HCT116 (cell line): Measurements from ENCODE around the gene SH3RF2. TPM values are rescaled to one million over a fixed set of nuclear protein-coding genes. Genes with fewer than 3 reads are reported as not detected.

Experiments
- ATAC-seq: fragments of 200-7000 bp; cut with Tn5 transposase; 2 replicates; pipeline ENCODE4 v1.9.1; 2020; ENCODE audit warnings: mild to moderate bottlenecking, moderate library complexity
- BruUV-seq: library from RNA; stranded (reverse); fragments of 400-500 nt; replicated peaks from 2 replicates; lab custom pipeline; 2021; lab: Mats Ljungman, UMichigan
- CTCF ChIA-PET: fragments of 300-600 bp; sonication (Branson Sonifier 250); formaldehyde crosslinking; loops from one replicate; lab custom pipeline; 2021; ENCODE audit warnings: antibody characterized with exemption; lab: Charles Lee
- POLR2A ChIA-PET: fragments of 300-600, 350-600 bp; sonication (Branson Sonifier 250); formaldehyde crosslinking; loops from one replicate; lab custom pipeline; 2021; ENCODE audit warnings: antibody characterized with exemption; lab: Charles Lee
- RAD21 ChIA-PET, 2 experiments: fragments of 300-600 bp; sonication (Branson Sonifier 250); formaldehyde crosslinking; loops; one replicate each; lab custom pipeline; 2023; ENCODE audit warnings: low total read pairs in 2 of 2; ENCODE audit not compliant: uncharacterized antibody in 2 of 2, unreplicated experiment in 2 of 2, low non-redundant PET in 1 of 2; lab: Charles Lee
- DNase-seq: peaks from one replicate; pipeline ENCODE4 v3.0.0-alpha.2; 2010; ENCODE audit warnings: low read depth, low spot score
- H2AFZ ChIP-seq: fragments of 200-600 bp; shearing (Covaris generic), sonication (generic); 2 replicates; pipeline ENCODE4 v1.6.1; 2017; ENCODE audit warnings: low read depth, mixed run types, mixed read lengths, antibody characterized with exemption, low read length; ENCODE audit not compliant: poor library complexity, severe bottlenecking
- H3K27ac ChIP-seq: 2 replicates; pipeline ENCODE4 v1.5.1; 2012; ENCODE audit warnings: low read depth, low read length
- H3K27me3 ChIP-seq: fragments of 200-600 bp; sonication (generic); 2 replicates; pipeline ENCODE4 v1.6.1; 2016; ENCODE audit warnings: mixed run types, low read length, mixed read lengths; ENCODE audit not compliant: insufficient read depth
- H3K36me3 ChIP-seq, 2 experiments: fragments of 200-500 bp in 1 of 2; fragments of 200-600 bp in 1 of 2; sonication (Bioruptor generic) in 1 of 2; sonication (generic) in 1 of 2; 2 replicates each; pipeline versions ENCODE4 v1.5.1 to v1.6.1; 2014 to 2016; ENCODE audit warnings: low read length in 2 of 2, inconsistent platforms in 1 of 2, mixed read lengths in 1 of 2, mixed run types in 1 of 2; ENCODE audit not compliant: insufficient read depth in 2 of 2, control insufficient read depth in 1 of 2
- H3K4me1 ChIP-seq, 2 experiments: fragments of 200-600 bp in 1 of 2; sonication (generic) in 1 of 2; 2 replicates each; pipeline versions ENCODE4 v1.5.1 to v1.6.1; 2012 to 2017; ENCODE audit warnings: low read length in 2 of 2, inconsistent platforms in 1 of 2, mild to moderate bottlenecking in 1 of 2, mixed read lengths in 1 of 2, mixed run types in 1 of 2, moderate library complexity in 1 of 2; ENCODE audit not compliant: insufficient read depth in 2 of 2, control insufficient read depth in 1 of 2
- H3K4me2 ChIP-seq: fragments of 200-600 bp; sonication (generic); 2 replicates; pipeline ENCODE4 v1.6.1; 2017; ENCODE audit warnings: mixed run types, low read length, mixed read lengths
- H3K4me3 ChIP-seq, 2 experiments: fragments of 200-600 bp in 1 of 2; sonication (generic) in 1 of 2; replicated peaks in 1 of 2; 2 replicates each; pipeline ENCODE4 v1.5.1; 2011 to 2016; ENCODE audit warnings: low read length in 2 of 2, control low read depth in 1 of 2, low read depth in 1 of 2, mild to moderate bottlenecking in 1 of 2, mixed read lengths in 1 of 2, mixed run types in 1 of 2
- H3K79me2 ChIP-seq: fragments of 200-600 bp; sonication (generic); 2 replicates; pipeline ENCODE4 v1.6.1; 2017; ENCODE audit warnings: mild to moderate bottlenecking, mixed run types, low read length, moderate library complexity, mixed read lengths; ENCODE audit not compliant: insufficient read depth
- H3K9ac ChIP-seq: fragments of 200-600 bp; sonication (generic); 2 replicates; pipeline ENCODE4 v1.6.1; 2016; ENCODE audit warnings: low read length, mixed read lengths
- H3K9me2 ChIP-seq: fragments of 200-600 bp; sonication (generic), shearing (Covaris generic); 2 replicates; pipeline ENCODE4 v1.6.1; 2017; ENCODE audit warnings: mixed run types, mild to moderate bottlenecking, moderate library complexity; ENCODE audit not compliant: insufficient read depth
- H3K9me3 ChIP-seq, 2 experiments: fragments of 200-500 bp in 1 of 2; fragments of 200-600 bp in 1 of 2; sonication (Bioruptor generic) in 1 of 2; sonication (generic) in 1 of 2; 2 replicates each; pipeline ENCODE4 v1.6.1; 2014 to 2017; ENCODE audit warnings: low read length in 2 of 2, mixed read lengths in 2 of 2, inconsistent platforms in 1 of 2, low read depth in 1 of 2, mild to moderate bottlenecking in 1 of 2, mixed run types in 1 of 2, moderate library complexity in 1 of 2; ENCODE audit not compliant: control insufficient read depth in 1 of 2, insufficient read depth in 1 of 2
- H4K20me1 ChIP-seq: fragments of 200-600 bp; sonication (generic), shearing (Covaris generic); 2 replicates; pipeline ENCODE4 v1.6.1; 2017; ENCODE audit warnings: mixed run types, mild to moderate bottlenecking, moderate library complexity; ENCODE audit not compliant: insufficient read depth
- CBX3 ChIP-seq: IDR thresholded peaks from 2 replicates; pipeline ENCODE4 v1.6.1; 2012; ENCODE audit warnings: low read depth
- CEBPB ChIP-seq: IDR thresholded peaks from 2 replicates; pipeline ENCODE4 v1.6.1; 2012; ENCODE audit warnings: low read depth
- EGR1 ChIP-seq: IDR thresholded peaks from 2 replicates; pipeline ENCODE4 v1.6.1; 2012; ENCODE audit warnings: low read depth
- ELF1 ChIP-seq: IDR thresholded peaks from 2 replicates; pipeline ENCODE4 v1.6.1; 2012; ENCODE audit warnings: low read depth, borderline replicate concordance
- EZH2 ChIP-seq: fragments of 200-600 bp; sonication (generic); IDR thresholded peaks from 2 replicates; pipeline ENCODE4 v1.6.1; 2017; ENCODE audit warnings: antibody characterized with exemption, mixed run types
- EZH2phosphoT487 ChIP-seq: fragments of 200-600 bp; IDR thresholded peaks from 2 replicates; pipeline ENCODE4 v1.6.1; 2018; ENCODE audit warnings: antibody characterized with exemption, borderline replicate concordance
- FOSL1 ChIP-seq: IDR thresholded peaks from 2 replicates; pipeline ENCODE4 v1.6.1; 2012; ENCODE audit warnings: low read depth
- JUND ChIP-seq: IDR thresholded peaks from 2 replicates; pipeline ENCODE4 v1.6.1; 2012
- MAX ChIP-seq: IDR thresholded peaks from 2 replicates; pipeline ENCODE4 v1.6.1; 2012
- POLR2AphosphoS5 ChIP-seq: IDR thresholded peaks from 2 replicates; pipeline ENCODE4 v1.6.1; 2011; ENCODE audit warnings: mild to moderate bottlenecking, low read depth, low read length, moderate library complexity
- SIN3A ChIP-seq: IDR thresholded peaks from 2 replicates; pipeline ENCODE4 v1.6.1; 2012; ENCODE audit warnings: low read depth
- TCF7L2 ChIP-seq: IDR thresholded peaks from 2 replicates; pipeline ENCODE4 v1.7.0; 2011; ENCODE audit warnings: borderline replicate concordance, inconsistent platforms; ENCODE audit not compliant: insufficient read depth, insufficient read length; ENCODE audit errors: extremely low read depth
- YY1 ChIP-seq: IDR thresholded peaks from 2 replicates; pipeline ENCODE4 v1.6.1; 2011; ENCODE audit warnings: low read length, low read depth, moderate library complexity, mild to moderate bottlenecking; ENCODE audit not compliant: insufficient replicate concordance; ENCODE audit errors: extremely low read depth
- ZBTB33 ChIP-seq: IDR thresholded peaks from 2 replicates; pipeline ENCODE4 v1.6.1; 2011; ENCODE audit warnings: mild to moderate bottlenecking, low read length, moderate library complexity; ENCODE audit not compliant: insufficient replicate concordance; ENCODE audit errors: extremely low read depth
- ZFX ChIP-seq: fragments of 450-650 bp; IDR thresholded peaks from 2 replicates; pipeline ENCODE4 v1.6.1; 2017
- ZNF274 ChIP-seq: fragments of 200-500 bp; sonication (Bioruptor generic); IDR thresholded peaks from 2 replicates; pipeline ENCODE4 v1.6.1; 2014; ENCODE audit warnings: mild to moderate bottlenecking, low read depth, low read length, inconsistent platforms
- intact Hi-C: fragments of 100-400 bp; cut with micrococcal nuclease; formaldehyde crosslinking; loops from 2 replicates; pipeline ENCODE4 v1.10.0; 2022
- total RNA-seq: library from RNA; stranded (reverse); gene quantifications from one replicate; pipeline ENCODE4 v1.2.1, GENCODE V29; 2021; ENCODE audit not compliant: unreplicated experiment
- TF ChIP-seq, protein P1 (sequence below): IDR thresholded peaks from 2 replicates; pipeline ENCODE4 v1.6.1; 2012
- TF ChIP-seq, protein P2 (sequence below): IDR thresholded peaks from 2 replicates; pipeline ENCODE4 v1.6.1; 2012; ENCODE audit warnings: low read depth

Gene SH3RF2
- total RNA-seq, 1 experiment from 2014 or later: 14.3 TPM

DNA sequence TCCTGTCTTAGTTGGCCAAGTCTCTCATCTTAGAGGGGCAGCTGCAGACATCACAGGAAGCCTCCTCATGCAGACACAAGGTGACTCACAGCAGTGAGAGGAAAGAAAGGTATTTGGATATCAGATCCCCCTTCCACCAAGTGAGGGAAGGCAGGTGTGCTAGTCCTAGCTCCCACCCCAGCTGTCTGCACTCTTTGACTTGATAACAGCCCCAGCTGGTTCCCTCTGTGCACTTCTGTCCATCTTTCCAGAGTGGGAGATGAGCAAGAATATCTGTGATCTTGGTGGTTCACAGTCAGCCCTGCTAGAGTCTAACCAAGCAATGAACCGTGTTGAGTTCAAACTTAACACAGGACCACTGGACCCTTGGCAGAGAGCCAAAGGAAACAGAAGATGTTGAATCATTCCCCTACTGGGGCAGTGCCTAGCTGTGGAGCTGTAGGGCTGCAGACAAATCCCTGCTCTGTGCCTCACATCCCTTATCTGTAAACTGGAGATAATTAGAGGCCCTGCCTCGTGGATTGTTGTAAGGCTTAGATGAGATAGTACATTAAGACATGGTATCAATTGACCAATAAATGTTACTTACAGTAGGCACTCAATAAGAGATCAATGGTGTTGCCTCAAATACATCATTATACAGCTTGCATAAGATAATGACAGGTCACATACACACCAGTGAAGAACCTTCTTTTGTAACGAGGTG lies 39.1 kb downstream of the SH3RF2 start:
- DNase-seq (peak; percentile 86), ATAC-seq (peak; percentile 87)
- Histone ChIP-seq H3K9me3 (no peaks in the 10 kb centered on the region), H3K36me3 (no peaks in the 10 kb centered on the region), H3K4me2 (peak overlapping the region; percentile 57), H3K27ac (peak overlapping the region; percentile 83), H4K20me1 (no peaks in the 10 kb centered on the region; the same call in 1 of the 2 replicates), H3K9ac (no peak overlapping the region), H2AFZ (no peak overlapping the region), H3K9me2 (no peaks in the 10 kb centered on the region), H3K27me3 (no peaks in the 10 kb centered on the region), H3K79me2 (no peaks in the 10 kb centered on the region), H3K4me3 (peak overlapping the region in 1 of 2 experiments; percentile 30; a peak in 2 of 4 replicates), H3K4me1 (peaks cover 60 to 80% of the 10 kb centered on the region in 2 experiments)
- POLR2A ChIA-PET: interaction anchor here (1.0 kb wide), 4 partner anchors 29 to 41 kb away, joined by 3 to 4 read pairs (median 4); no protein-coding TSS in a partner anchor
- intact Hi-C loops: no loop called here
- CTCF ChIA-PET: interaction anchor here (1.0 kb wide), 1 partner anchor 88 kb away, joined by 5 read pairs; no protein-coding TSS in a partner anchor
- RAD21 ChIA-PET: interaction anchor here in 1 of 2 experiments (0.6 kb wide), 1 partner anchor 32 kb away, joined by 3 read pairs; no protein-coding TSS in a partner anchor
- no TSS peak for BruUV-seq
- peak; percentile 39 for TF ChIP-seq TCF7L2
- TF ChIP-seq, protein P1, sequence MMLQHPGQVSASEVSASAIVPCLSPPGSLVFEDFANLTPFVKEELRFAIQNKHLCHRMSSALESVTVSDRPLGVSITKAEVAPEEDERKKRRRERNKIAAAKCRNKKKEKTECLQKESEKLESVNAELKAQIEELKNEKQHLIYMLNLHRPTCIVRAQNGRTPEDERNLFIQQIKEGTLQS: no peak
- no peak for TF ChIP-seq ZBTB33
- no peak for TF ChIP-seq YY1
- peak; percentile 56; the same call in 1 of the 2 replicates for TF ChIP-seq SIN3A
- TF ChIP-seq POLR2AphosphoS5: peak; percentile 50; the same call in 1 of the 2 replicates
- TF ChIP-seq ZNF274: no peak
- peak; percentile 44; the same call in 1 of the 2 replicates for TF ChIP-seq CEBPB
- TF ChIP-seq EZH2: no peak
- no peak for TF ChIP-seq ELF1
- peak; percentile 68 for TF ChIP-seq JUND
- no peak for TF ChIP-seq EZH2phosphoT487
- peak; percentile 63 for TF ChIP-seq MAX
- TF ChIP-seq CBX3: peak; percentile 85
- no peak for TF ChIP-seq EGR1
- TF ChIP-seq, protein P2, sequence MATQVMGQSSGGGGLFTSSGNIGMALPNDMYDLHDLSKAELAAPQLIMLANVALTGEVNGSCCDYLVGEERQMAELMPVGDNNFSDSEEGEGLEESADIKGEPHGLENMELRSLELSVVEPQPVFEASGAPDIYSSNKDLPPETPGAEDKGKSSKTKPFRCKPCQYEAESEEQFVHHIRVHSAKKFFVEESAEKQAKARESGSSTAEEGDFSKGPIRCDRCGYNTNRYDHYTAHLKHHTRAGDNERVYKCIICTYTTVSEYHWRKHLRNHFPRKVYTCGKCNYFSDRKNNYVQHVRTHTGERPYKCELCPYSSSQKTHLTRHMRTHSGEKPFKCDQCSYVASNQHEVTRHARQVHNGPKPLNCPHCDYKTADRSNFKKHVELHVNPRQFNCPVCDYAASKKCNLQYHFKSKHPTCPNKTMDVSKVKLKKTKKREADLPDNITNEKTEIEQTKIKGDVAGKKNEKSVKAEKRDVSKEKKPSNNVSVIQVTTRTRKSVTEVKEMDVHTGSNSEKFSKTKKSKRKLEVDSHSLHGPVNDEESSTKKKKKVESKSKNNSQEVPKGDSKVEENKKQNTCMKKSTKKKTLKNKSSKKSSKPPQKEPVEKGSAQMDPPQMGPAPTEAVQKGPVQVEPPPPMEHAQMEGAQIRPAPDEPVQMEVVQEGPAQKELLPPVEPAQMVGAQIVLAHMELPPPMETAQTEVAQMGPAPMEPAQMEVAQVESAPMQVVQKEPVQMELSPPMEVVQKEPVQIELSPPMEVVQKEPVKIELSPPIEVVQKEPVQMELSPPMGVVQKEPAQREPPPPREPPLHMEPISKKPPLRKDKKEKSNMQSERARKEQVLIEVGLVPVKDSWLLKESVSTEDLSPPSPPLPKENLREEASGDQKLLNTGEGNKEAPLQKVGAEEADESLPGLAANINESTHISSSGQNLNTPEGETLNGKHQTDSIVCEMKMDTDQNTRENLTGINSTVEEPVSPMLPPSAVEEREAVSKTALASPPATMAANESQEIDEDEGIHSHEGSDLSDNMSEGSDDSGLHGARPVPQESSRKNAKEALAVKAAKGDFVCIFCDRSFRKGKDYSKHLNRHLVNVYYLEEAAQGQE: no peak
- peak; percentile 71 for TF ChIP-seq FOSL1
- TF ChIP-seq ZFX: no peak
